Measurements from ENCODE around the gene TBPL1. TPM values are rescaled to one million over a fixed set of nuclear protein-coding genes. Genes with fewer than 3 reads are reported as not detected.

The TBPL1 gene
- total RNA-seq, 1 experiment from 2014 or later = 42.1 TPM

- Mint-ChIP-seq H3K27me3 (ENCODE audit: low read depth) (no peaks in the 10 kb centered on the region), H3K27ac (no peak overlapping the region), H3K4me1 (peaks cover 9% of the 10 kb centered on the region), H3K36me3 (no peaks in the 10 kb centered on the region), H3K4me3 (no peak overlapping the region), H3K9me3 (no peaks in the 10 kb centered on the region)
- POLR2A ChIA-PET = interaction anchor here (1.0 kb wide), 1 partner anchor 11 kb away, joined by 3 read pairs; no protein-coding TSS in a partner anchor
- TF ChIP-seq SP1 (CRISPR knock-in tag; conservative IDR thresholded peaks at IDR 0.05) = no peak
- TF ChIP-seq TP53 (CRISPR knock-in tag; IDR thresholded peaks at IDR 0.05) = no peak
- no peak for TF ChIP-seq TEAD4 (CRISPR knock-in tag; IDR thresholded peaks at IDR 0.05)
- TF ChIP-seq ELF4 (CRISPR knock-in tag; IDR thresholded peaks at IDR 0.05; ENCODE audit: low read depth) = no peak
- no peak for TF ChIP-seq NFATC4 (CRISPR knock-in tag; IDR thresholded peaks at IDR 0.05)
- TF ChIP-seq TEAD1 (CRISPR knock-in tag; IDR thresholded peaks at IDR 0.05) = no peak
- no peak for TF ChIP-seq MLX (CRISPR knock-in tag; IDR thresholded peaks at IDR 0.05)
- TF ChIP-seq SMAD4 (CRISPR knock-in tag; IDR thresholded peaks at IDR 0.05) = no peak
- ATAC-seq (no peak), DNase-seq (ENCODE audit: low spot score) (no peak)
- CTCF ChIA-PET = no interaction called here
Observed at GRCh38 chr6:134014588-134015137, 61.6 kb downstream of the TBPL1 start.

DNA sequence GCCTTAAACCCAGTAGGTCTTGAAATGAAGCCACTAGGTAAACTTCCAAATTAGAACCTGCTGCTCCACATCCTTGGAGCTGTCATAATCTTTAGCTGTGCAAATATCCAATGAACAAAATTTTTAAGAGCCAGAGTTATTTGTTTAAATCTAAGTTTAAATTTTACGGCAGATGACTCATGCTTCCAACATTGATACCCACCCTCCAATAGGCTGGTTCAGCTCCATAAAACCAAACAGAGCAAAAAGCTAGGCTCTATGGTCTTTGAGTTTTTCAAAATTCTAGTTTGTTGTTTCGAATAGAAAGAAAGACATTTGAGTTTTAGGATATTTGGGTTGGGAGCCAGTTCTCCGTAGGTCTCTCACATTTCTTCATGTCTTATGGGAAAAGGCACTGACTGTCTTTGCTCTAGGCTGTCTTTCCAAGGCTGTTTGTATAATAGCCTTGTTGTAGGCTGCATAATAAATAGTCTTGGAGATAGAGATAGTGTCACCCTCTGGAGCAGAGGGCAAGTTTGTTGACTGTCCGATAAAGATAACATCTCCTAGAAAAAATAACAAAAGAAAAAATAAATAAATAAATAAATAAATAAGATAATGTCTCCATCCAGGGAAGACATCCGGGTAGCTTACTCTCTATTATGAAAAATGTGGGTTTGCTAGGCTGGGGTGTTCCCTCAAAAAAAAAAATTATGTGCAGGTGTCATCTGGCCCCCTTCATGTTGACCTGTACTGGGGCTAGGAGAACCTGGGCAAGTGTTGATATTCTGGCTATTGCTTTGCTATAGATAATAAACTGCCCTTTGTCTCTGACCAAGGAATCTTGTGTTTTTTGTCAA lies 62.9 kb downstream of the TBPL1 start:
- ATAC-seq (no peak), DNase-seq (ENCODE audit: low spot score) (no peak)
- TF ChIP-seq ZNF416 (CRISPR knock-in tag; IDR thresholded peaks at IDR 0.05) (no peak), EMX1 (CRISPR knock-in tag; IDR thresholded peaks at IDR 0.05) (no peak), SMAD4 (CRISPR knock-in tag; IDR thresholded peaks at IDR 0.05) (no peak), PREB (CRISPR knock-in tag; IDR thresholded peaks at IDR 0.05; ENCODE audit: borderline replicate concordance) (no peak), ZBTB21 (CRISPR knock-in tag; IDR thresholded peaks at IDR 0.05; ENCODE audit: borderline replicate concordance) (no peak), JUN (CRISPR knock-in tag; IDR thresholded peaks at IDR 0.05) (no peak), ZNF671 (CRISPR knock-in tag; IDR thresholded peaks at IDR 0.05) (no peak), CREB1 (CRISPR knock-in tag; IDR thresholded peaks at IDR 0.05) (no peak), GTF2I (CRISPR knock-in tag; conservative IDR thresholded peaks at IDR 0.05) (no peak), CBFB (CRISPR knock-in tag; IDR thresholded peaks at IDR 0.05; ENCODE audit: low read depth) (no peak), ZNF263 (CRISPR knock-in tag; IDR thresholded peaks at IDR 0.05; ENCODE audit: low read depth) (no peak), CREM (CRISPR knock-in tag; IDR thresholded peaks at IDR 0.05) (no peak), GABPB1 (CRISPR knock-in tag; IDR thresholded peaks at IDR 0.05) (no peak)
- TF ChIP-seq, protein P1, sequence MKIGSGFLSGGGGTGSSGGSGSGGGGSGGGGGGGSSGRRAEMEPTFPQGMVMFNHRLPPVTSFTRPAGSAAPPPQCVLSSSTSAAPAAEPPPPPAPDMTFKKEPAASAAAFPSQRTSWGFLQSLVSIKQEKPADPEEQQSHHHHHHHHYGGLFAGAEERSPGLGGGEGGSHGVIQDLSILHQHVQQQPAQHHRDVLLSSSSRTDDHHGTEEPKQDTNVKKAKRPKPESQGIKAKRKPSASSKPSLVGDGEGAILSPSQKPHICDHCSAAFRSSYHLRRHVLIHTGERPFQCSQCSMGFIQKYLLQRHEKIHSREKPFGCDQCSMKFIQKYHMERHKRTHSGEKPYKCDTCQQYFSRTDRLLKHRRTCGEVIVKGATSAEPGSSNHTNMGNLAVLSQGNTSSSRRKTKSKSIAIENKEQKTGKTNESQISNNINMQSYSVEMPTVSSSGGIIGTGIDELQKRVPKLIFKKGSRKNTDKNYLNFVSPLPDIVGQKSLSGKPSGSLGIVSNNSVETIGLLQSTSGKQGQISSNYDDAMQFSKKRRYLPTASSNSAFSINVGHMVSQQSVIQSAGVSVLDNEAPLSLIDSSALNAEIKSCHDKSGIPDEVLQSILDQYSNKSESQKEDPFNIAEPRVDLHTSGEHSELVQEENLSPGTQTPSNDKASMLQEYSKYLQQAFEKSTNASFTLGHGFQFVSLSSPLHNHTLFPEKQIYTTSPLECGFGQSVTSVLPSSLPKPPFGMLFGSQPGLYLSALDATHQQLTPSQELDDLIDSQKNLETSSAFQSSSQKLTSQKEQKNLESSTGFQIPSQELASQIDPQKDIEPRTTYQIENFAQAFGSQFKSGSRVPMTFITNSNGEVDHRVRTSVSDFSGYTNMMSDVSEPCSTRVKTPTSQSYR (CRISPR knock-in tag; IDR thresholded peaks at IDR 0.05) = no peak
- TF ChIP-seq, protein P2, sequence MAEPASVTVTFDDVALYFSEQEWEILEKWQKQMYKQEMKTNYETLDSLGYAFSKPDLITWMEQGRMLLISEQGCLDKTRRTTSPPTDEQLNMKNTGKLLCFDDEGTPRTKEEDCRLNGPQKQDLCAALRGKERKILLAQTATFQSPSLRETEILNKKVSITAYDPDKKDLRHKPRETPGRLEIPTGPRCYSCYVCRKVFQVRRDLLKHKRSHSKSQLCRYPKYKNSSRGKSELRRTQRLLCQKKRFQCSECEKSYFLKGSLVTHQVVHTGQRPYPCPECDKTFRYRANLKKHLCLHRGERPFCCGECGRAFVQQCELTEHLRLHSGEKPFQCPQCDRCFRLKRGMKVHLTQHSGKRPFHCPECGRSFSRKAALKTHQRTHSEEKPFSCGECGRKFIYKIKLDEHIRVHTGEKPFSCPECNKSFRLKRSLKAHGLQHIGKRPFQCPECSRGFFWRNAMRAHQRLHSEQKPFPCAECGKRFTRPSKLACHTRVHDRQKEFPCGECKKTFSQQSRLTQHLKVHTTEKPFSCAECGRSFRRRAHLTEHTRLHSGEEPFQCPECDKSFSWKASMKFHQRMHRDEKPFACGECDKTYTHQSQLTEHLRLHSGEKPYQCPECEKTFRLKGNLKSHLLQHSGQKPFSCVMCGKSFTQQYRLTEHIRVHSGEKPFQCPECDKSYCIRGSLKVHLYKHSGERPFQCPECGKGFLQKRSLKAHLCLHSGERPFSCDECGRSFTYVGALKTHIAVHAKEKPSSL (CRISPR knock-in tag; conservative IDR thresholded peaks at IDR 0.05) = no peak
- TF ChIP-seq, protein P3, sequence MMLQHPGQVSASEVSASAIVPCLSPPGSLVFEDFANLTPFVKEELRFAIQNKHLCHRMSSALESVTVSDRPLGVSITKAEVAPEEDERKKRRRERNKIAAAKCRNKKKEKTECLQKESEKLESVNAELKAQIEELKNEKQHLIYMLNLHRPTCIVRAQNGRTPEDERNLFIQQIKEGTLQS (CRISPR knock-in tag; conservative IDR thresholded peaks at IDR 0.05) = no peak
- TF ChIP-seq, protein P4, sequence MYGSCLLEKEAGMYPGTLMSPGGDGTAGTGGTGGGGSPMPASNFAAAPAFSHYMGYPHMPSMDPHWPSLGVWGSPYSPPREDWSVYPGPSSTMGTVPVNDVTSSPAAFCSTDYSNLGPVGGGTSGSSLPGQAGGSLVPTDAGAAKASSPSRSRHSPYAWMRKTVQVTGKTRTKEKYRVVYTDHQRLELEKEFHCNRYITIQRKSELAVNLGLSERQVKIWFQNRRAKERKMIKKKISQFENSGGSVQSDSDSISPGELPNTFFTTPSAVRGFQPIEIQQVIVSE (CRISPR knock-in tag; IDR thresholded peaks at IDR 0.05; ENCODE audit: borderline replicate concordance) = no peak
- CTCF ChIA-PET = interaction anchor here (1.4 kb wide), 1 partner anchor 81 kb away, joined by 3 read pairs; no protein-coding TSS in a partner anchor
- Mint-ChIP-seq H3K27me3 (ENCODE audit: low read depth) (no peaks in the 10 kb centered on the region), H3K36me3 (no peaks in the 10 kb centered on the region), H3K4me3 (no peak overlapping the region), H3K4me1 (peaks cover 9% of the 10 kb centered on the region), H3K27ac (no peak overlapping the region), H3K9me3 (no peaks in the 10 kb centered on the region)
- POLR2A ChIA-PET = no interaction called here
